ENCODE data around the gene FLAD1.

FLAD1 gene

GRCh38 chr1:155006601-155007101, 23.5 kb downstream of the FLAD1 start:
- no peak for DNase-seq

- DNase-seq: no peak
Measured at GRCh38 chr1:155007251-155007828, 24.2 kb downstream of the FLAD1 start.

- DNase-seq: no peak
Measured at GRCh38 chr1:155008015-155008941, 25.1 kb downstream of the FLAD1 start.

- DNase-seq: no peak
Measured at GRCh38 chr1:155009221-155009711, 26.1 kb downstream of the FLAD1 start.

GRCh38 chr1:155009742-155010141, 26.6 kb downstream of the FLAD1 start:
- no peak for DNase-seq

- no peak for DNase-seq
Measured at GRCh38 chr1:155010211-155010918, 27.2 kb downstream of the FLAD1 start.

- DNase-seq: no peak
Measured at GRCh38 chr1:155011004-155011416, 27.9 kb downstream of the FLAD1 start.

- no peak for DNase-seq
Measured at GRCh38 chr1:155011437-155012025, 28.4 kb downstream of the FLAD1 start.

GRCh38 chr1:155012026-155012546, 28.9 kb downstream of the FLAD1 start:
- DNase-seq: peak; percentile 62

- DNase-seq: no peak
Measured at GRCh38 chr1:155012776-155013602, 29.8 kb downstream of the FLAD1 start.

- DNase-seq: no peak
Measured at GRCh38 chr1:155013632-155014031, 30.5 kb downstream of the FLAD1 start.

- no peak for DNase-seq
Measured at GRCh38 chr1:155014709-155015508, 31.8 kb downstream of the FLAD1 start.

- no peak for DNase-seq
Measured at GRCh38 chr1:155015527-155016230, 32.5 kb downstream of the FLAD1 start.

- DNase-seq: no peak
Measured at GRCh38 chr1:155016231-155016831, 33.2 kb downstream of the FLAD1 start.

GRCh38 chr1:155017041-155017945, 34.1 kb downstream of the FLAD1 start:
- DNase-seq: no peak

- DNase-seq: no peak
Measured at GRCh38 chr1:155017946-155018316, 34.8 kb downstream of the FLAD1 start.

- no peak for DNase-seq
Measured at GRCh38 chr1:155018617-155019348, 35.6 kb downstream of the FLAD1 start.
